Stimulated activated CD4-positive, alpha-beta T cell treated with anti-CD3 and anti-CD28 coated beads, Interleukin-4, amount 100 ng/mL, for 24 hours (primary cell): ENCODE measurements around the gene ELOVL2.
"Not testable (repeated sequence)": the region's sequence is repeated elsewhere in the genome, so short reads cannot be mapped to it uniquely, and the experiment has no call there.

Experiments
- DNase-seq: peaks from one replicate; pipeline ENCODE4 v3.0.0-alpha.2; 2020

Gene ELOVL2

GRCh38 chr6:11017090-11017489 lies 27.0 kb downstream of the ELOVL2 start:
- DNase-seq: no peak

DNA sequence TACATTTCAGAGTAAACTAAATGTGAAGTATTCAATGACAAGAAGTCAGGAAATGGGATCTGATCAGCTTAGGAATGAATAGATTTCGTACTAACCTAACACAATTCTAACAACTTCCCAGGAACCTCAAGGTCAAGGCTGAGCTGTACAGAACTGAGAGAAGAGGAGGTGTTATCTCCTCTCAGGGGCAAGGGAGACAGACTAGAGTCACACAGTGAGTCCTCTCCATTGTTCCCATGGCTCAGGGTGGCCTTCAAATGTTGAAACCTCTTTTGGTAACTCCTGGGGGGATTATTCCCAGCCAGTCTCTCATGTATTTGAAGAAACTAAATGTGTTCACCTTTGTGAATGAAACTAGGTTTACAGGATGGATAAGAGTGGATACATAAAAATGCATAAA lies 27.7 kb downstream of the ELOVL2 start:
- DNase-seq: no peak

- DNase-seq: no peak
Observed at GRCh38 chr6:11015102-11015501, 29.0 kb downstream of the ELOVL2 start.

DNA sequence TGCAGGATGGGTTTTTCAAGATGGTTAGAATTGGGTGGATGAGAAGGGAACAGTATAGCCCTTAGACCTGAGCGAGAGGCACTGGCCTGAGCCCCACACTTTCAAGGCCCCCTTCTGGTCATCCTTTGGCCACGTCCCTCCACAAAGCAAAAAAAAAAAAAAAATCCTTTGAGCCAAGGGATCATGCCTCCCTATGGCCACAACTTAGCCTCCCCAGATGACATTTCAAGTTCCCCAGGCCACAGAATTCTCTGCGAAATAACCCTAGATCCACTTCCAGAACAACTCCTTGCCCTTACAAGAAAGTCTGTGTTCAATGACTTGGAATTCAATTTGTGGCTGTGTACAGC lies 30.4 kb downstream of the ELOVL2 start:
- no peak for DNase-seq

GRCh38 chr6:11012976-11013720 lies 31.0 kb downstream of the ELOVL2 start:
- DNase-seq: no peak

- DNase-seq: no peak
Observed at GRCh38 chr6:11012295-11012754, 31.8 kb downstream of the ELOVL2 start.

DNA sequence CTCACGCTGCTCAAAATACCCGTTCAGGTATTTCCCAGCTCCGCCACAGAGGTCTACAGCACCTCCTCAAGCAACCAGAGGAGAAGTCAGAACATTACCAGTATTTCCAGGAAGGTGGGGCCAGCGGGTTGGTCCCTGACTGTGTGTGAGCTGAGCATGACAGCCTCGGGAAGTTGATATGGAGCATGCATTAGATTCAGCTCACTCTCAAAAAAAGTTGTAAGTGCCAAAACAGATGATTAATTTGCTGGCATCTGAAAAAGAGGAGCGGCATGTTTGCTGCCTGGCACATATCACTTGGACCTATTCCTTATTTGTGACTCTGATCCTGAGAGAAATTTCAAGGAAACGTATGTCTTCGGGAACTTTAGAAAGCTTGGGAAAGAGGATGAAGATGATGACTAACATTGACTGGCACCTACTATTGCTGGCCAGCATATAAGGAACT lies 32.3 kb downstream of the ELOVL2 start:
- DNase-seq: no peak

DNA sequence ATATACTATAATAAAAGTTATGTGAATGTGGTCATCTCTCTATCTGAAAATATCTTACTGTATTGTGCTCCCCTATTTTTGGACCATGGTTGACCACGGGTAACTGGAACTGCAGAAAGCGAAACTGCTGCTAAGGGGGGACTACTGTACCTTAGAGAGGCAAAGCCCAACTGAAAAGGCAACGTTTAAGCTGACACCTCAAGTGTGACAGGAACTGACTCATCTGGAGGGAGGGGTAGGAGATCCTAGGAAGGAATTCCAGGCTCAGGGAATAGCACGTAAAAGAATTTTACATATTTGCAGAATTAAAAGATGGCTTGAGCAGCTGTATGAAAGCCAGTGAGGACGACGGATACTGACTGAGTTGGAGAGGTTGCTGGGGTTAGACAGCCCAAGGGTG lies 34.8 kb downstream of the ELOVL2 start:
- DNase-seq: no peak

- DNase-seq: no peak
Observed at GRCh38 chr6:11008821-11009220, 35.3 kb downstream of the ELOVL2 start.

- DNase-seq: no peak
Observed at GRCh38 chr6:11007715-11008608, 36.1 kb downstream of the ELOVL2 start.

GRCh38 chr6:11006061-11006460 lies 38.0 kb downstream of the ELOVL2 start:
- no peak for DNase-seq

GRCh38 chr6:11003297-11003696 lies 40.8 kb downstream of the ELOVL2 start:
- not testable (repeated sequence) for DNase-seq

- no peak for DNase-seq
Observed at GRCh38 chr6:11002176-11002575, 41.9 kb downstream of the ELOVL2 start.

GRCh38 chr6:10999994-11000393 lies 44.1 kb downstream of the ELOVL2 start:
- DNase-seq: no peak

DNA sequence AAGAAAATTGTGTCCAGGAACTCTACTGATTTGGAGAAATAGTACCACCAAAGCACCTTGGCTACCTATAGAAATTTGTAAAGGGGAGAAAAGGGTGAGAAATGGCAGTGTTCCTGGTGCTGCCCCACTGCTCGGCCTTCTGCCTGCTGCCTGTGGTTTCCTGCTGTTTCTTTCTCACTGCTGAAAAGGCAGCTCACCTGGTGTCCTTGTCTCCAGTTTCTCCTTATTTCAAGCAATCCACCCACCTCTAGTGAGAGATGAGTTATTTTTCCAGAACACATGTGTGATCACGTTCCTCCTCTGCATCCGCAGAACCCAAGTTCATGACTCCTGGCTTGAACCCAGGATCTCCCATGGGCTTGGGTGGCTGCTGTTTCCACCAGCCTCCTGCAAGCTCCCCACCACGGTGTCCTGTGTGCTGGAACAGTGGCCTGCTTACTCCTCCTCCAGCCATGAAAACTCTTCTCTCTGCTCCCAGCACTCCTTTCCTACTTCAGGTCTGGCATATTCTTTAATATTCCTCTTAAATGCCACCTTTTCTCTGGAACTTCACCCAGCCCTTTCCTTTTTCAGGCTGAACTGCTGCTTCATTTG lies 48.9 kb downstream of the ELOVL2 start:
- no peak for DNase-seq

DNA sequence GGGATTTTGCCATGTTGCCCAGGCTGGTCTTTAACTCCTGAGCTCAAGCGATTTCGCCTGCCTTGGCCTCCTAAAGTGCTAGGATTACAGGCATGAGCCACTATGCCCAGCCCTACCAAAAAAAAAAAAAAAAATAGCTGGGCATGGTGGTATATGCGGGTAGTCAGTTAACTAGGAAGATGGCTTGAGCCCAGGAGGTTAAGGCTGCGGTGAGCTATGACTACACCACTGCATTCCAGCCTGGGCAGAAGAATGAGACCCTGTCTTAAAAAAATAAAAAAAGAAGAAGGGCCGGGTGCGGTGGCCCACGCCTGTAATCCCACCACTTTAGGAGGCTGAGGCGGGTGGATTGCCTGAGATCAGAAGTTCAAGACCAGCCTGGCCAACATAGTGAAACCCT lies 50.2 kb downstream of the ELOVL2 start:
- DNase-seq: no peak

DNA sequence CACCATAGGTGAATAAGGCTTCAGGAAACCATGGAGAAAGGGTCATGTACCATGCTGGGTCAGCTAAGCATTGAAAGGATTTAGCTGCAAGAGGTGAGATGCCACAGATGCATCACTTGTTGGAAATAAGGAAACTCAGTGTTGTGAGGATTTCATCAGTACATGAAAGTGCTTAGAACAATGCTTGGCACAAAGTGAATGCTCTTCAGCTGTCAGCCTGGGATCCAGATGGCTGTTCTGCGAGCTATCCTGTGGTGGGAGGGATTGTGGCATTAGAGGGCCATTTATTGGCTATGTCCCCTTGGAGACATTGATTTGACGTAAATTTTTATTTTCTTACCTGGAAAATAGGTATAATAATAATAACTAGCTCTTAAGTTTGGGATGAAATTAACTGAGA lies 53.0 kb downstream of the ELOVL2 start:
- DNase-seq: no peak

GRCh38 chr6:10989587-10989986 lies 54.5 kb downstream of the ELOVL2 start:
- DNase-seq: no peak

DNA sequence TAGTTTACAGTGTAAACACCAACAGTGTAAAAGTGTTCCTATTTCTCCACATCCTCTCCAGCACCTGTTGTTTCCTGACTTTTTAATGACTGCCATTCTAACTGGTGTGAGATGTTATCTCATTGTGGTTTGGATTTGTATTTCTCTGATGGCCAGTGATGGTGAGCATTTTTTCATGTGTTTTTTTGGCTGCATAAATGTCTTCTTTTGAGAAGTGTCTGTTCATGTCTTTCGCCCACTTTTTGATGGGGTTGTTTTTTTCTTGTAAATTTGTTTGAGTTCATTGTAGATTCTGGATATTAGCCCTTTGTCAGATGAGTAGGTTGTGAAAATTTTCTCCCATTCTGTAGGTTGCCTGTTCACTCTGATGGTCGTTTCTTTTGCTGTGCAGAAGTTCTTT lies 59.1 kb downstream of the ELOVL2 start:
- not testable (repeated sequence) for DNase-seq

DNA sequence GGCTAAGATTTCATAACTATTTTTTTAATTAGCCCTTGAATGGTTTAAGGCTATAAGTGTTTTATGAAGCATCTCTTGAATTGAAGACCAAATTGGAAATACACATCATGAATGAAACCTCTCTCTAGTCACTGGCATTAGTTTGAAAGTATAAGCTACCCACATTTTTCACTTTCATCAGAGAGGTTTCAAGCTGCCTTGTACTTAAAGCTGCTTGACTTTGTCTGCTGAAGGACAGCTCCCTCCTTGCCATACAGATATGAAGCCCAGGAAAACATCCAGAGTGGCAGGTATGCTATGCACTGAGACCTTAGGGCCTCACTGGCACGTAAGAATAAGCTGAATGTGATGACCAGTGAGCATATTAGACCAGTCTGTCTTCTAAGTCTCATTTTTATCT lies 62.7 kb downstream of the ELOVL2 start:
- DNase-seq: no peak

DNA sequence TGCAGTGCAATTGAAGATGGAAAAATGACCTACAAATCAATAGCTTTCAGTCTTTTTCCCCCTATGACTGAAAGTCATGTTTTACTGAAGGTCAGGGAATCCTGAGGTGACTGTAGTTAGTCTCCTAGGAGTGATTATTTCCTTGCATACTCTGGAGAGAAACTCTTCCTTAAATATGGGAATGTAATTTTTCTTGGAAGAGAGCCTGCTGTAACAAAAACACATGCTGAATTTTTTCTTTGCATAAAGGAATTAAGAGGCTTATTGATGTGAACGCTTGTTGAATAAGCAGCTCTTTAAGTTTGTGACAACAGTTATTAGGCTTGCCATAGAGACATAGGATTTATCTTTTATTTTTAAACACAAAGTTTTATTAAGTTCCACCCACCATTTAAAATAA lies 64.5 kb downstream of the ELOVL2 start:
- no peak for DNase-seq

GRCh38 chr6:10977231-10977968 lies 66.7 kb downstream of the ELOVL2 start:
- DNase-seq: no peak

DNA sequence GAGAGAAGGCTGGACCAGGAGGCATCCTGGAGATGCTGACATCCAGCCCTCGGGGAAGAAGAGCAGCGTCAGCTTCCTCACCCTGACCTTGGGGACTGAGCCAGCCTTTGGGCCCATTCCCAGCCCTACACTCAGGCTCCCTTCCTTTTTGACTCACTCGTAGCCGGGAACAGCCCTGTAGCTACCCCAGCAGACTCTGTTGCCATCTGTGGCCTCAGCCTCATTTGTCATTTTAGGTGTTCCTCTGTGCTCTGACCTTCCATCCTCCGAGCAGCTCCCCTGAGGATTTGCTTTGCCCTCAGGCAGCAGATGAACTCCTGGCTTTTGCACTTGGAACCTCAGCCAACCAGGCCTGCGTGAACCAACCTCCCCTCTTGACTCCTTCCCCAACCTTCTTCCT lies 67.5 kb downstream of the ELOVL2 start:
- DNase-seq: no peak
